GM18520 (cell line): Measurements from ENCODE around the gene TPCN2.
A peak's percentile ranks its signal among the peaks of the same experiment; 100 is the strongest.
"Not testable (repeated sequence)": the region's sequence is repeated elsewhere in the genome, so short reads cannot be mapped to it uniquely, and the experiment has no call there.

Source experiments
- ATAC-seq: cut with Tn5 transposase; IDR thresholded peaks from one replicate; pipeline ENCODE4 v1.9.1; 2021; ENCODE audit not compliant: unreplicated experiment

TPCN2 gene

GRCh38 chr11:69048694-69049489, at the start of gene TPCN2:
TPCN2 (plus strand) TSS chr11:69048932; CDS start chr11:69048998, 66 bp downstream.
- ATAC-seq: peak; percentile 76

GRCh38 chr11:68999093-68999747, 49.5 kb upstream of the TPCN2 start:
- ATAC-seq: no peak

DNA sequence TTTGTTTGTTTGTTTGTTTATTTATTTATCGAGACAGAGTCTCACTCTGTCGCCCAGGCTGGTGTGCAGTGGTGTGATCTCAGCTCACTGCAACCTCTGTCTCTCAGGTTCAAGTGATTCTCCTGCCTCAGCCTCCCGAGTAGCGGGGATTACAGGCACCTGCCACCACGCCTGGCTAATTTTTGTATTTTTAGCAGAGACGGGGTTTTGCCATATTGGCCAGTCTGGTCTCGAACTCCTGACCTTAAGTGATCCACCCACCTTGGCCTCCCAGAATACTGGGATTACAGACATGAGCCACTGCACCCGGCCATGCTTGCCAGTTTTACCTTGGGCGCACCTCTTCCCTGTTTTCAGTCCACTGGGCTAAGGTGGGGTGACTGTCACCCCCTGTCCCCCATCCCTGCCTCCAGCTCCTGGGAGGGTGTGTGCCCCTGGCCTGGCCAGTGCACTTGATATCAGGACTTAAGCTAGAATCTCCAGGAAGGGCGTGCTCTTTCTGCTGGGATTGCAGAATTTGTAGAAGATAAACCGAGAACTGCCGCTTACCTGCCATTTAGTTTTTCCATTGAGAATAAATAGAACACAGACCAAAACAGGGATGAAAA, 48.9 kb upstream of the TPCN2 start:
- ATAC-seq: not testable (repeated sequence)

DNA sequence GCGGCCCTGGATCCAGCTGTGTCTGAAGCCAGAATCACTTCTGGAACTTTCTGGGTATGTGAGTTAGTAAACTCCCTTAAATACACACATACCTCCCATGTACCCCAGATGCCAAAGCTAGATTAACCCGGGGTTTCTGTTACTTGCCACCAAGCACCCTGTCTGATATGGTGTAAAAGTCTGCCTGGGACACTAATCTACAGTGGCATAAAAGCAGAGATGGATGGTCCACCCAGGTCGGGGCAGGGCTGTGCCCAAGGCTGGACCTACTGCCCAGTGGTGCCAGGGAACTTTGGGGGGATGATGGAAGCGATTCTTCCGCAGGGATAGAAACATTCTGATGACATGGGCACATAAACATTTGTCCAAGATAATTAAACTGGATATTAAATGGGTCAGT, 48.3 kb upstream of the TPCN2 start:
- no peak for ATAC-seq

- no peak for ATAC-seq
Measured at GRCh38 chr11:69000831-69001242, 47.9 kb upstream of the TPCN2 start.

DNA sequence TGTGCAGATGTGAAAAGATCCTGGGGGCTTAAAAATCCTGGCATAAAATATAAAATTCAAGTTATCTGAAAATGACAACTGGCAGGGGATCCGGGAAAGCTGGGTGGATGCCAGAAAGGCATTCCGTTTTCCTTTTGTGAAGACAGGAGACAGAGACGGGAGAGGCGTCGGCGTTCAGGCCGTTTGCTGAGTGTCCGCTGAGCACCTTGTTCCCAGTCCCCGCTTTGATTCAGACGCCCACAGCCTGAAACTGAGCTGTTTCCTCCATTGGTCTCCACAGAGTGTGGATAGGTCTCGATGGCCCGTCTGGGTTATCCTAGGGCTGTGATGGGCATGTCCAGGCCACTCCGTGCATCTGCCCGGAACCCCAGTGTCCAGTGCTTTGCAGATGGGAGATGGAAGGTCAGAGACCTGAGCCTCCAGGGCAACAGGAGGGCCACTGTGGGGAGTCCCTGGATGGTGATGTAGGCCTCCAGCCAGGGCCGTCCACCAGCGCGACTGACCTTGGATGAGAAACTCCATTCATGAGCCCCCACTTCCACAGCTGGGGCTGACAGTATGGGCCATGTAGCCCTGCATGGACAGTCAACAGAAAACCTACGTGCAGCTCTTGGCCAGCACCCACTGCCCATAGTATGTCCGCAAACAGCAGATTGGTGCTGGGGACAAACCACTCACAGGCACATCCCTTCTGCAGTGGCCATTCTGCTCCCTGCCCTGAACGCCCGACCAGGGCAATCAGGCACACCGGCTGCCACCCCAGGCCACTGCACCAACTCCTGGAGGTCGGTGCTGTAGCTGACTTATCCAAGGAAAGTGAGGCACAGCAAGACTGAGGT, 47.3 kb upstream of the TPCN2 start:
- ATAC-seq: no peak

- no peak for ATAC-seq
Measured at GRCh38 chr11:69002110-69002569, 46.6 kb upstream of the TPCN2 start.

DNA sequence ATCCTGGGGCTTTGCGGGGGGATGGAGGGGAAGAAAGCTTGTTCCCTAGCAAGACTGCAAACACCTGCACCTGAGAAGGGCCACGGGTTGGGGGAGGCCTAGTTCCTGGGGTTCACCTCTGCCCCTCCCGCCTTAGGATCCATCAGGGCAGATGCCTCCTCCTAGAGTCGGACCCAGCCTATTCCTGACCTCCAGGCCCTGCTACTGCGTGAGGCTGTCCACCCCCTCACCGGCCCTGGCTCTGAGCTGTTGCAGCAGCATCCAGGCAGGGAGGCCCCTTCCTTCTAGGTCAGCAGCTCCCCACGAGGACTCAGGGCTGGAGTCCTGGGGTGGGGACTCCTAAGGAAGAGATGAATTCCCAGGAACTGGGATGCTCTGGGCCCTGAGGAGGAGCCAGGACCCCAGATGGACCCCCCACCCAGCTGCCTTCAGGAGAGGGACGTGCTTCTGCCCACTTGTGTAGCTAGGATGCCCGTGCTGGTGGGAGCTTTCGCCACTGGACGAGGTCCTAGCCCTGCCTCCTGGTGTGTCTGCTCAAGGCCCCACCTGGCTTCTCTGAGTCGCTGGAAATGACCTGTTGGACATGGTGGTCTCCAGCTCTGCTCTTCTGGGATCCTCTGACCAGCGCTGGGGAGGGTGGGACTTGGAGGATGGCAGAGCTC, 46.0 kb upstream of the TPCN2 start:
- no peak for ATAC-seq

GRCh38 chr11:69003301-69003865, 45.3 kb upstream of the TPCN2 start:
- no peak for ATAC-seq

DNA sequence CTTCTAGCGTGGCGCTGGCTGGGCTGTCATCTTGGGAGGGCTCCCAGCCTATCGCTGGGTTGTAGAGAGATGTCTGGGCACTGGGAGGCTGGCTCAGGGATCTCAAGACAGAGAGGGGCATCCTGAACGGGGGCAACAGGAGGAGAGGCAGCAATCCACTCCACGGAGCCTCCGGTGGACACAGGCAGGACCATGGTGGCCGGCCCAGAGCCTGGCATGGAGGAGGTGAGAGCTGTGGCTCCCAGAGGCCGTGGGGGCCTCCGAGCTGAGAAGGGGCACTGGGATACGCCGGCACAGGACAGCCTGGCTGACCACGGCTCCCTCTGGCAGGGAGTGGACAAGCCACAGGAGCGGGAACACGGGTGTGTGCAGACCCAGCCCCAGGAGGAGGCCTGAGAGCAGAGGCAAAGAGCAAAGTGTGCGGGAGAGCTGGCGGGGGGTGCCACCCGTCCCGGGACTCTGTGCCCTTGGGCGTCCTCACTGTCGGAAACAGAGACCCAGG, 44.8 kb upstream of the TPCN2 start:
- no peak for ATAC-seq

DNA sequence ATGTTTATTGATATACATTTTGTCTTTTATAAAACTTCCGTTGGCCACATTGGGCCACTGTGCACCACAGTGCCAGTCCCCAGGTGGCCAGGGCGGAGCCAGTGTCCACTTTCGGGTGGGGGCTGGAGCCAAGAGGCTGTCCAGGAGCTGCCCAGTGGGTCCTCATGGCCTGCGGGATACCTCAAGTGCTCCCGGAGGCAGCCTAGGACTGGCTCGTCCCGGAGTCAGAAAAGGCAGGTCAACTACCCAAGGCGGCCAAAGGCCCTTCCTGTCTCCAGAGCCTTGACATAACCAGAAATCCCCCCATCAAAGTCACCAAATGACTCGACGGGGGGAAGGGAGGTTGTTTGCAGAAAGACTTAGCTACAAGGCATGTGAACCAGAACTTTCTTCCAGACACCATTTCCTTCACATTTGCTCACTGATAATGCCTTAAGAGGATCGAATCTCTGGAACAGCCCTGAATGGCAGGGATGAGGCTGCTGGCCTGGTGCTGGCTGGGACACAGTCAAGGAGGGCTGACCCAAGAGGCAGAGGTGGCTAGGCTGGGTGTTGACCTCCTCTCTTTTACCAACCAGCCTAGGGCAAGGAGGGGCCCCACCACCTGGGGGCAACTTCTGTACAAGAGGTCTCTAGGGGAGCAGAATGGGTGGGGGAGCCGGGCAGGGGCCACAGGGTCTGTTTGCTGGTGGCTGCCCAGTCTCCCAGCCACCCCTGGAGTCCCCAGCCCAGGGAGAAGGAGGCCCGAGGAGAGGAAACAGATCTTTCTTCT, 44.1 kb upstream of the TPCN2 start:
- no peak for ATAC-seq

DNA sequence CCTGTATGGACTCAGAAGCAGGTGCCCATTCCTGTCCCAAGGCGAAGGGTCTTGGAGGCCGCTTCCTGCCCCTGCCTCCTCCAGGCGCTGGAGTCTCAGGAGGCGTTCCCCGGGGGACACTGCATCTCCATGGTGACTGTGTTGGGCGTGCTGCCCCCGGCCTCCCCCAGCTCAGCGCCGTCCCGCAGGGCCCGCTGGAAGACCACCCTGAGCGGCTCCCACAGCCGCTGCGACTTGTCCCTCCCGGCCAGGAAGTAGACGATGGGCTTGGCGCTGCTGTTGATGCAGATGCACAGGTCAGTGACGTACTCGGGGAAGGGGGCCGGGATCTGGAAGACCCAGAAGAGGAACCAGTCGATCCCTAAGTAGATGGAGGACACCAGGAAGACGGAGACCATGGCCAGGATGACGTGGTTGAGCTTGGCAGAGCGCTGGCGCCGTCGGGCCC, 43.5 kb upstream of the TPCN2 start:
- no peak for ATAC-seq

GRCh38 chr11:69005631-69006368, 42.9 kb upstream of the TPCN2 start:
- ATAC-seq: no peak

GRCh38 chr11:69006816-69007215, 41.9 kb upstream of the TPCN2 start:
- ATAC-seq: no peak

DNA sequence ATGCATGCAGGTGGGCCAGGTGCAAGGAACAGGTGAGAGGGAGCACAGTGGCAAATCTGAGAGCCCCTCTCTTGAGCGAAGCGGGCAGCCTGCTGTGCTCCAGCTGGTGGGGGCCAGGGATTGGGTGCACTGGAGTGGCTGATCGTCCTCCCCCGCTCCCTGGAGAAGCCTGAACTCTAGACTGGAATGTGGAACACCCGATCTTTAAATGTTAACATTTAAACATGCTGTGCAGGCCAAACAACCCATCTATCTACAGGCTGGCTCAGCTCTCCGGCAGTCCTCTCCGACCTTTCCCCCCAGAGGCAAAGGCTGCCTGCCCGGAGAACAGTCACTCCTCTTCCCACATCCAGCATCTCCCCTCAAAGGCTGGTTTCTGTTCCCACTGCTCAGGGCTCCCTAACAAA, 40.8 kb upstream of the TPCN2 start:
- ATAC-seq: no peak

- no peak for ATAC-seq
Measured at GRCh38 chr11:69008737-69009440, 39.8 kb upstream of the TPCN2 start.

DNA sequence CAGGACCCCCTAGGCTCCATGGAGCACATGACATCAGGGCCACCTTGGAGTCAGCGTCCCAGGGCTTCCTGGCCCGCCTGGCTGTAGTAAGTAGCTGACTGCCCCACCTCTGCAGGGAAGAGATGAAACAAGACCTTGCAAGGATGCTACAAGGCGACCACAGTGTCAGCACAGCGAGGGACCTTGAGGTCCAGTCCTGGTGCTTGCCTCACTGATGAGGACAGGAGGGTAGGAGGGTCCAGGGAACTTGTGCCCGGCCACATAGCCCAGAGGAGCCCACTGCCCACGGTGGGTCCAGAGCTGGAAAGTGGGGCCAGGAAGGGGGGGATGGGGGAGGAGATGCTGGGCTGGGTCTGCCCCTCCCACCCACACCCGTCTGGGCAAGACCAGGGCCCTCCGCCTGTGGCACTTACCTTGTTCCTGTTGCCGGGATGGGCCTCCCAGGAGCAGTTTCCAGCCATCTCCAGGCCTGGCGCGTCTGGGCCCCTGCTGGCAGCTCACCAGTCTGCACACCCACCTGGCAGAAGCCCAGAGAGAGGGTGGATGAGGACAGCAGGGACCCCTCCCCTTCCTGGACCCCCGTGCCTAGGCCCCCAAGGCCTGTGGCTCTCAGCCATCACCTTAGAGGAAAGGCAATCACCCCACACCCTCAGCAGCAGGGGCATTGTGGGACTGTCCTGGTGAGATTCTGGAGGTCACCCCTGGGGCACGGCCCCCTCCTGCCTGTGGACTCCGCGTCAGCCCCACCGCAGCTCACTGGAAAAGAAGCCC, 39.1 kb upstream of the TPCN2 start:
- no peak for ATAC-seq
